Liver (tissue), 9 donors: ENCODE results near the gene ORAI3. TPM values are rescaled to one million over a fixed set of nuclear protein-coding genes. Genes with fewer than 3 reads are reported as not detected.

Experiments used
- DNase-seq: peaks from one replicate; pipeline ENCODE4 v3.0.0-alpha.2; 2017; ENCODE audit warnings: low spot score
- H3K27ac ChIP-seq, 2 donors: one replicate each; pipeline ENCODE4 v1.7.0; 2013; ENCODE audit warnings: inconsistent platforms in 2 of 2, low read length in 2 of 2, control low read depth in 1 of 2, low read depth in 1 of 2, mild to moderate bottlenecking in 1 of 2
- H3K27me3 ChIP-seq, 4 donors: one replicate each; pipeline versions ENCODE4 v1.6.1 to v1.7.0; 2013; ENCODE audit warnings: low read length in 3 of 4, inconsistent platforms in 1 of 4, mild to moderate bottlenecking in 1 of 4, moderate library complexity in 1 of 4; ENCODE audit not compliant: control insufficient read depth in 4 of 4, insufficient read depth in 4 of 4
- H3K36me3 ChIP-seq, 4 donors: one replicate each; pipeline versions ENCODE4 v1.6.1 to v1.7.0; 2013; ENCODE audit warnings: low read length in 3 of 4, mild to moderate bottlenecking in 3 of 4, low read depth in 1 of 4, moderate library complexity in 1 of 4; ENCODE audit not compliant: control insufficient read depth in 4 of 4, insufficient read depth in 3 of 4
- H3K4me1 ChIP-seq, 4 donors: one replicate each; pipeline versions ENCODE4 v1.6.1 to v1.7.0; 2013; ENCODE audit warnings: low read length in 3 of 4, mild to moderate bottlenecking in 3 of 4, moderate library complexity in 1 of 4; ENCODE audit not compliant: control insufficient read depth in 4 of 4, insufficient read depth in 4 of 4
- H3K4me3 ChIP-seq, 3 donors: one replicate each; pipeline versions ENCODE4 v1.6.1 to v1.7.0; 2013; ENCODE audit warnings: low read length in 3 of 3, control low read depth in 1 of 3, low read depth in 1 of 3, mild to moderate bottlenecking in 1 of 3
- H3K9ac ChIP-seq, 2 donors: one replicate each; pipeline ENCODE4 v1.7.0; 2013; ENCODE audit warnings: low read length in 2 of 2, mild to moderate bottlenecking in 2 of 2, moderate library complexity in 2 of 2, control low read depth in 1 of 2, low read depth in 1 of 2
- H3K9me3 ChIP-seq, 4 donors: one replicate each; pipeline versions ENCODE4 v1.6.1 to v1.7.0; 2013; ENCODE audit warnings: low read length in 3 of 4; ENCODE audit not compliant: control insufficient read depth in 4 of 4
- ATF3 ChIP-seq: IDR thresholded peaks from 2 replicates; pipeline ENCODE4 v1.6.1; 2016; ENCODE audit warnings: antibody characterized with exemption
- CTCF ChIP-seq: fragments of 150-350 bp; IDR thresholded peaks from 2 replicates; pipeline ENCODE4 v1.5.1; 2017; ENCODE audit warnings: improper control_type of control experiment, low read depth, low read length; ENCODE audit not compliant: missing input control
- EGR1 ChIP-seq, 2 donors: IDR thresholded peaks; 2 replicates each; pipeline ENCODE4 v1.6.1; 2016 to 2018; ENCODE audit warnings: antibody characterized with exemption in 2 of 2, low read depth in 2 of 2
- FOXA2 ChIP-seq: IDR thresholded peaks from 2 replicates; pipeline ENCODE4 v1.6.1; 2016; ENCODE audit warnings: antibody characterized with exemption
- GABPA ChIP-seq, 2 donors: IDR thresholded peaks in 1 of 2; conservative IDR thresholded peaks in 1 of 2; 2 replicates each; pipeline ENCODE4 v1.6.1; 2016; ENCODE audit warnings: antibody characterized with exemption in 2 of 2, mild to moderate bottlenecking in 1 of 2, moderate library complexity in 1 of 2
- HNF4A ChIP-seq, 2 donors: conservative IDR thresholded peaks; 2 replicates each; pipeline ENCODE4 v1.6.1; 2016; ENCODE audit warnings: antibody characterized with exemption in 2 of 2, mild to moderate bottlenecking in 2 of 2
- JUND ChIP-seq, 2 donors: IDR thresholded peaks; 2 replicates each; pipeline ENCODE4 v1.6.1; 2016; ENCODE audit warnings: antibody characterized with exemption in 2 of 2
- MAX ChIP-seq: IDR thresholded peaks from 2 replicates; pipeline ENCODE4 v1.6.1; 2016; ENCODE audit warnings: antibody characterized with exemption
- NR2F2 ChIP-seq: IDR thresholded peaks from 2 replicates; pipeline ENCODE4 v1.6.1; 2016; ENCODE audit warnings: antibody characterized with exemption
- RAD21 ChIP-seq, 2 donors: IDR thresholded peaks; 2 replicates each; pipeline ENCODE4 v1.6.1; 2016; ENCODE audit warnings: antibody characterized with exemption in 2 of 2, mild to moderate bottlenecking in 2 of 2
- SP1 ChIP-seq: IDR thresholded peaks from 2 replicates; pipeline ENCODE4 v1.6.1; 2018; ENCODE audit warnings: antibody characterized with exemption, mild to moderate bottlenecking
- TAF1 ChIP-seq: conservative IDR thresholded peaks from 2 replicates; pipeline ENCODE4 v1.6.1; 2016; ENCODE audit warnings: antibody characterized with exemption, mild to moderate bottlenecking
- YY1 ChIP-seq: IDR thresholded peaks from 2 replicates; pipeline ENCODE4 v1.6.1; 2016; ENCODE audit warnings: antibody characterized with exemption, mild to moderate bottlenecking
- ZBTB33 ChIP-seq: IDR thresholded peaks from 2 replicates; pipeline ENCODE4 v1.6.1; 2016; ENCODE audit warnings: antibody characterized with exemption
- WGBS: extraction: QIAGEN DNeasy Blood & Tissue Kit; methylation state at CpG from one replicate; pipeline ENCODE4 v1.1.7; 2013; 5-methylcytosine and 5-hydroxymethylcytosine counted together
- polyA plus RNA-seq, 2 donors: library from polyadenylated mRNA; stranded (reverse) in 1 of 2; unstranded in 1 of 2; fragments of 200-250 nt in 1 of 2; fragments of >200 nt in 1 of 2; fragmentation: Nextera tagmentation in 1 of 2; extraction: Ambion mirVana in 1 of 2; gene quantifications; one replicate each; pipeline versions ENCODE4 v1.2.1 to v1.2.3, GENCODE V29; 2013 to 2015
- total RNA-seq, 2 donors: library from RNA; depleted of rRNA; stranded (reverse); fragments of >200 nt; gene quantifications; one replicate each; pipeline ENCODE4 v1.2.3, GENCODE V29; 2014
- TF ChIP-seq, protein P1 (sequence below): IDR thresholded peaks from 2 replicates; pipeline ENCODE4 v1.6.1; 2016; ENCODE audit warnings: antibody characterized with exemption, mild to moderate bottlenecking
- donor health status: healthy.
- donor health status: healthy.
- donor health status: healthy.
- donor health status: healthy.
- donor health status: healthy.

The ORAI3 gene
- total and polyA plus RNA-seq, 4 donors = 26.6 to 39.1 (median 31.4) TPM

GRCh38 chr16:30977502-30977901, 28.6 kb downstream of the ORAI3 start:
- 90% methylated on average over 17 of the region's 17 CpGs for WGBS
- Histone ChIP-seq H3K9ac (no peak overlapping the region), H3K4me3 (no peak overlapping the region), H3K9me3 (no peaks in the 10 kb centered on the region), H3K36me3 (peaks cover 14 to 74% (median 37%) of the 10 kb centered on the region in 4 donors), H3K27ac (no peak overlapping the region), H3K27me3 (no peaks in the 10 kb centered on the region), H3K4me1 (no peaks in the 10 kb centered on the region)
- TF ChIP-seq NR2F2 = no peak
- TF ChIP-seq MAX = no peak
- no peak for TF ChIP-seq EGR1 (IDR thresholded peaks at IDR 0.05; ENCODE audit: low read depth in 2 of 2)
- TF ChIP-seq HNF4A (conservative IDR thresholded peaks at IDR 0.05) = no peak
- TF ChIP-seq GABPA (IDR thresholded peaks at IDR 0.05 in 1 of 2, conservative IDR thresholded peaks at IDR 0.05 in 1 of 2) = no peak
- TF ChIP-seq FOXA2 = no peak
- TF ChIP-seq SP1 = no peak
- no peak for TF ChIP-seq ATF3
- no peak for TF ChIP-seq JUND (IDR thresholded peaks at IDR 0.05)
- TF ChIP-seq TAF1 = no peak
- TF ChIP-seq YY1 = no peak
- no peak for TF ChIP-seq CTCF
- TF ChIP-seq ZBTB33 = no peak
- no peak for TF ChIP-seq RAD21 (IDR thresholded peaks at IDR 0.05)
- TF ChIP-seq, protein P1, sequence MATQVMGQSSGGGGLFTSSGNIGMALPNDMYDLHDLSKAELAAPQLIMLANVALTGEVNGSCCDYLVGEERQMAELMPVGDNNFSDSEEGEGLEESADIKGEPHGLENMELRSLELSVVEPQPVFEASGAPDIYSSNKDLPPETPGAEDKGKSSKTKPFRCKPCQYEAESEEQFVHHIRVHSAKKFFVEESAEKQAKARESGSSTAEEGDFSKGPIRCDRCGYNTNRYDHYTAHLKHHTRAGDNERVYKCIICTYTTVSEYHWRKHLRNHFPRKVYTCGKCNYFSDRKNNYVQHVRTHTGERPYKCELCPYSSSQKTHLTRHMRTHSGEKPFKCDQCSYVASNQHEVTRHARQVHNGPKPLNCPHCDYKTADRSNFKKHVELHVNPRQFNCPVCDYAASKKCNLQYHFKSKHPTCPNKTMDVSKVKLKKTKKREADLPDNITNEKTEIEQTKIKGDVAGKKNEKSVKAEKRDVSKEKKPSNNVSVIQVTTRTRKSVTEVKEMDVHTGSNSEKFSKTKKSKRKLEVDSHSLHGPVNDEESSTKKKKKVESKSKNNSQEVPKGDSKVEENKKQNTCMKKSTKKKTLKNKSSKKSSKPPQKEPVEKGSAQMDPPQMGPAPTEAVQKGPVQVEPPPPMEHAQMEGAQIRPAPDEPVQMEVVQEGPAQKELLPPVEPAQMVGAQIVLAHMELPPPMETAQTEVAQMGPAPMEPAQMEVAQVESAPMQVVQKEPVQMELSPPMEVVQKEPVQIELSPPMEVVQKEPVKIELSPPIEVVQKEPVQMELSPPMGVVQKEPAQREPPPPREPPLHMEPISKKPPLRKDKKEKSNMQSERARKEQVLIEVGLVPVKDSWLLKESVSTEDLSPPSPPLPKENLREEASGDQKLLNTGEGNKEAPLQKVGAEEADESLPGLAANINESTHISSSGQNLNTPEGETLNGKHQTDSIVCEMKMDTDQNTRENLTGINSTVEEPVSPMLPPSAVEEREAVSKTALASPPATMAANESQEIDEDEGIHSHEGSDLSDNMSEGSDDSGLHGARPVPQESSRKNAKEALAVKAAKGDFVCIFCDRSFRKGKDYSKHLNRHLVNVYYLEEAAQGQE = no peak
- no peak for DNase-seq
